HepG2 (cell line): ENCODE measurements around the gene BLOC1S4. TPM values are rescaled to one million over a fixed set of nuclear protein-coding genes. Genes with fewer than 3 reads are reported as not detected.

Experiments used
- ATAC-seq: fragments of 200-7000 bp; cut with Tn5 transposase; 3 replicates; pipeline ENCODE4 v1.9.1; 2020; ENCODE audit warnings: mild to moderate bottlenecking, moderate library complexity
- BruUV-seq: library from RNA; stranded (reverse); fragments of 400-500 nt; replicated peaks from 2 replicates; lab custom pipeline; 2021; lab: Mats Ljungman, UMichigan
- CTCF ChIA-PET: fragments of 300-600 bp; formaldehyde crosslinking; extraction: SDS; loops from one replicate; lab custom pipeline; 2021; ENCODE audit warnings: low total read pairs, inconsistent platforms, low intra/inter-chr PET ratio; lab: Yijun Ruan, JAX
- POLR2A ChIA-PET: fragments of 350-600 bp; sonication (Branson Sonifier 250); formaldehyde crosslinking; loops from one replicate; lab custom pipeline; 2020; ENCODE audit warnings: antibody characterized with exemption, inconsistent platforms; lab: Yijun Ruan, JAX
- DNase-seq: peaks from one replicate; pipeline ENCODE4 v3.0.0-alpha.2; 2015; ENCODE audit warnings: low spot score
- FAIRE-seq: peaks from 3 replicates; lab custom pipeline; 2011; peaks lifted over from hg19 to GRCh38; lab: Jason Lieb, UNC
- H2AFZ ChIP-seq: one replicate; pipeline ENCODE4 v1.6.1; 2011; ENCODE audit warnings: low read length, inconsistent platforms
- H3K27ac ChIP-seq: fragments of 300-600 bp; 3 replicates; pipeline ENCODE4 v1.8.0; 2011; ENCODE audit warnings: mixed run types, mild to moderate bottlenecking, mixed read lengths, low read length, inconsistent platforms; ENCODE audit not compliant: insufficient read depth; ENCODE audit errors: extremely low read length
- H3K27me3 ChIP-seq, 2 experiments: fragments of 200-600 bp in 1 of 2; 2 replicates in 1 of 2; 3 replicates in 1 of 2; pipeline versions ENCODE4 v1.6.0 to v1.8.0; 2011; ENCODE audit warnings: low read length in 2 of 2, mild to moderate bottlenecking in 2 of 2, moderate library complexity in 2 of 2, inconsistent platforms in 1 of 2; ENCODE audit not compliant: insufficient read depth in 2 of 2, control insufficient read depth in 1 of 2
- H3K36me3 ChIP-seq, 2 experiments: fragments of 200-600 bp in 1 of 2; replicated peaks in 1 of 2; 2 replicates in 1 of 2; 3 replicates in 1 of 2; pipeline versions ENCODE4 v1.5.1 to v1.8.0; 2011; ENCODE audit warnings: low read length in 2 of 2, inconsistent platforms in 1 of 2; ENCODE audit not compliant: insufficient read depth in 2 of 2, control insufficient read depth in 1 of 2
- H3K4me1 ChIP-seq: 2 replicates; pipeline ENCODE4 v1.5.1; 2012; ENCODE audit warnings: low read length, inconsistent platforms; ENCODE audit not compliant: insufficient read depth
- H3K4me2 ChIP-seq: 2 replicates; pipeline ENCODE4 v1.6.0; 2011; ENCODE audit warnings: low read depth, low read length, inconsistent platforms
- H3K4me3 ChIP-seq, 3 experiments: fragments of 200-600 bp in 1 of 3; sonication (generic), shearing (Covaris generic) in 1 of 3; replicated peaks in 1 of 3; 2 replicates each; pipeline ENCODE4 v1.5.1; 2011 to 2016; ENCODE audit warnings: low read length in 3 of 3, inconsistent platforms in 2 of 3, low read depth in 2 of 3, mild to moderate bottlenecking in 2 of 3, control low read depth in 1 of 3, mixed read lengths in 1 of 3; ENCODE audit not compliant: insufficient read depth in 1 of 3
- H3K79me2 ChIP-seq: one replicate; pipeline ENCODE4 v1.6.1; 2011; ENCODE audit warnings: low read length, inconsistent platforms; ENCODE audit not compliant: insufficient read depth
- H3K9ac ChIP-seq: 2 replicates; pipeline ENCODE4 v1.6.0; 2011; ENCODE audit warnings: mild to moderate bottlenecking, low read depth, low read length, inconsistent platforms; ENCODE audit not compliant: insufficient read depth
- H3K9me3 ChIP-seq: 2 replicates; pipeline ENCODE4 v1.5.1; 2012; ENCODE audit warnings: mild to moderate bottlenecking, low read length
- H4K20me1 ChIP-seq: 2 replicates; pipeline ENCODE4 v1.6.0; 2011; ENCODE audit warnings: inconsistent platforms, mild to moderate bottlenecking, low read length, moderate library complexity; ENCODE audit not compliant: insufficient read depth
- KIAA2018 ChIP-seq: sonication (generic); formaldehyde crosslinking; IDR thresholded peaks from 2 replicates; pipeline ENCODE4 v1.5.0; 2020; ENCODE audit warnings: mild to moderate bottlenecking, missing genetic modification reagents, borderline replicate concordance
- NFIC ChIP-seq: IDR thresholded peaks from 2 replicates; pipeline ENCODE4 v1.6.1; 2012; ENCODE audit warnings: mild to moderate bottlenecking, low read length, inconsistent platforms
- PHF21A ChIP-seq: sonication (generic); formaldehyde crosslinking; IDR thresholded peaks from 2 replicates; pipeline ENCODE4 v1.5.0; 2020; ENCODE audit warnings: mild to moderate bottlenecking, missing genetic modification reagents
- SMC3 ChIP-seq: IDR thresholded peaks from 2 replicates; pipeline ENCODE4 v1.6.1; 2011; ENCODE audit warnings: low read length, improper control_type of control experiment
- ZBTB34 ChIP-seq: sonication (generic); formaldehyde crosslinking; IDR thresholded peaks from 2 replicates; pipeline ENCODE4 v1.8.0; 2022; ENCODE audit warnings: mild to moderate bottlenecking, missing genetic modification reagents
- ZFY ChIP-seq: sonication (generic); formaldehyde crosslinking; IDR thresholded peaks from 2 replicates; pipeline ENCODE4 v1.4.0; 2020; ENCODE audit warnings: missing genetic modification reagents
- ZKSCAN8 ChIP-seq: IDR thresholded peaks from 2 replicates; pipeline ENCODE4 v1.6.1; 2016; ENCODE audit warnings: borderline replicate concordance, missing genetic modification reagents, missing compliant biosample characterization
- ZNF121 ChIP-seq: sonication (generic); formaldehyde crosslinking; IDR thresholded peaks from 2 replicates; pipeline ENCODE4 v1.5.0; 2020; ENCODE audit warnings: mild to moderate bottlenecking, missing genetic modification reagents
- WGBS: methylation state at CpG from one replicate; pipeline ENCODE4 v1.1.6; 2017; ENCODE audit warnings: low lambda C conversion rate; 5-methylcytosine and 5-hydroxymethylcytosine counted together
- in situ Hi-C: cut with HindIII; loops from 2 replicates; pipeline ENCODE4 v1.10.0; 2017; ENCODE audit warnings: low pct_unique_long_range_greater_than_20kb; ENCODE audit not compliant: extremely low pct_ligation_motif_present
- intact Hi-C: fragments of 100-400 bp; cut with micrococcal nuclease; formaldehyde crosslinking; loops from one replicate; pipeline ENCODE4 v1.10.0; 2022; ENCODE audit not compliant: unreplicated experiment
- polyA plus RNA-seq, 8 experiments: library from polyadenylated mRNA; depleted of rRNA in 3 of 8; stranded (reverse) in 7 of 8; unstranded in 1 of 8; fragments of >200 nt; fragmentation: Illumina TruSeq in 4 of 8; extraction: Trizol in 4 of 8; gene quantifications; 2 replicates each; pipeline versions ENCODE4 v1.2.1 to v1.2.3, GENCODE V29; 2011 to 2016; ENCODE audit warnings: low read depth in 4 of 8, missing spikeins in 1 of 8, mixed read lengths in 1 of 8; ENCODE audit not compliant: insufficient read depth in 1 of 8
- total RNA-seq, 5 experiments: library from RNA; depleted of rRNA; stranded (reverse); fragments of >200 nt; fragmentation: Illumina TruSeq; extraction: Trizol; gene quantifications; 2 replicates each; pipeline ENCODE4 v1.2.3, GENCODE V29; 2016; ENCODE audit warnings: low read depth in 1 of 5

Gene BLOC1S4
- total and polyA plus RNA-seq, 2 of the 13 experiments (the other 11 are each of a cell fraction or from before 2014, with no cell fraction given): 15.5 to 20.9 TPM

GRCh38 chr4:6719611-6720179, 3.7 kb downstream of the BLOC1S4 start:
- Histone ChIP-seq H4K20me1 (0 out of 2 replicates have a peak, but pooled peaks cover 8% of the 10 kb centered on the region), H3K4me2 (no peak overlapping the region), H3K27me3 (no peaks in the 10 kb centered on the region), H3K79me2 (peaks cover 22% of the 10 kb centered on the region), H3K27ac (no peak overlapping the region), H3K4me3 (no peak overlapping the region), H3K9ac (no peak overlapping the region), H3K9me3 (no peaks in the 10 kb centered on the region), H3K36me3 (no peaks in the 10 kb centered on the region), H3K4me1 (peaks cover 60% of the 10 kb centered on the region), H2AFZ (no peak overlapping the region)
- intact Hi-C loops: loop anchor here (1.0 to 5.0 kb wide), 3 partner anchors 43 to 155 kb away; no protein-coding TSS in a partner anchor
- DNase-seq: no peak
- ChIA-PET CTCF (interaction anchor here (1.1 to 3.2 kb wide), 4 partner anchors 43 to 362 kb away, joined by 3 to 50 read pairs (median 4); no protein-coding TSS in a partner anchor), POLR2A (interaction anchor here (0.6 to 4.0 kb wide), 4 partner anchors 25 to 362 kb away, joined by 3 to 23 read pairs (median 3); no protein-coding TSS in a partner anchor)
- WGBS: 42% methylated on average over 7 of the region's 8 CpGs
- TF ChIP-seq NFIC: no peak
- no peak for TF ChIP-seq ZBTB34 (CRISPR knock-in tag)
- TF ChIP-seq ZNF121 (CRISPR knock-in tag): peak; percentile 72; the same call in 1 of the 2 replicates
- 0 out of 2 replicates have a peak, but pooled peaks have one; percentile 8 for TF ChIP-seq ZKSCAN8 (CRISPR knock-in tag)
- TF ChIP-seq KIAA2018: no peak
- TF ChIP-seq SMC3: no peak
- TF ChIP-seq ZFY (CRISPR knock-in tag): 0 out of 2 replicates have a peak, but pooled peaks have one; percentile 0
- TF ChIP-seq PHF21A: peak; percentile 44; the same call in 1 of the 2 replicates
- no peak for FAIRE-seq
- no peak for ATAC-seq
- in situ Hi-C loops: loop anchor here (5.0 kb wide), 1 partner anchor 158 kb away; no protein-coding TSS in a partner anchor
- no TSS peak for BruUV-seq
